T-helper 1 cell treated with Interleukin-12 subunit alpha and Interleukin-12 subunit beta and Interleukin-4 antibody, amounts not matched to agents 30 ng/mL and 1 ng/mL, for 36 hours (primary cell): Measurements from ENCODE around the gene OSBPL3. TPM values are rescaled to one million over a fixed set of nuclear protein-coding genes. Genes with fewer than 3 reads are reported as not detected.

Experiments
- intact Hi-C: fragments of 100-400 bp; cut with micrococcal nuclease; formaldehyde crosslinking; loops from one replicate; pipeline ENCODE4 v1.15.1; 2024
- total RNA-seq: library from RNA; stranded (reverse); gene quantifications from 2 replicates; pipeline ENCODE4 v1.2.3, GENCODE V29; 2022

The OSBPL3 gene
- total RNA-seq, 1 donor from 2014 or later, result 74.0 TPM

- intact Hi-C loops, result no loop called here
Measured at GRCh38 chr7:24923172-24923865, 56.7 kb downstream of the OSBPL3 start.

- intact Hi-C loops, result no loop called here
Measured at GRCh38 chr7:24922099-24922773, 57.7 kb downstream of the OSBPL3 start.

- intact Hi-C loops, result loop anchor here (1.0 to 2.0 kb wide), 5 partner anchors 10 to 100 kb away; no protein-coding TSS in a partner anchor
Measured at GRCh38 chr7:24921362-24921679, 58.7 kb downstream of the OSBPL3 start.

GRCh38 chr7:24920451-24921361, 59.3 kb downstream of the OSBPL3 start:
- intact Hi-C loops, result loop anchor here (1.0 to 2.0 kb wide), 5 partner anchors 9 to 99 kb away; no protein-coding TSS in a partner anchor

GRCh38 chr7:24917510-24918239, 62.3 kb downstream of the OSBPL3 start:
- intact Hi-C loops, result no loop called here

- intact Hi-C loops, result no loop called here
Measured at GRCh38 chr7:24916463-24917040, 63.4 kb downstream of the OSBPL3 start.

- intact Hi-C loops, result no loop called here
Measured at GRCh38 chr7:24914465-24914859, 65.5 kb downstream of the OSBPL3 start.

GRCh38 chr7:24913801-24914464, 66.0 kb downstream of the OSBPL3 start:
- intact Hi-C loops, result no loop called here

GRCh38 chr7:24912874-24913514, 67.0 kb downstream of the OSBPL3 start:
- intact Hi-C loops, result no loop called here

GRCh38 chr7:24912424-24912823, 67.6 kb downstream of the OSBPL3 start:
- intact Hi-C loops, result no loop called here

- intact Hi-C loops, result loop anchor here (1.0 to 2.0 kb wide), 5 partner anchors 10 to 269 kb away; partner anchors contain the start of genes CYCS and OSBPL3
Measured at GRCh38 chr7:24911213-24911603, 68.8 kb downstream of the OSBPL3 start.

- intact Hi-C loops, result loop anchor here (1.0 to 2.0 kb wide), 5 partner anchors 11 to 270 kb away; partner anchors contain the start of genes CYCS and OSBPL3
Measured at GRCh38 chr7:24910551-24911212, 69.3 kb downstream of the OSBPL3 start.

GRCh38 chr7:24908727-24909126, 71.3 kb downstream of the OSBPL3 start:
- intact Hi-C loops, result loop anchor here (5.0 to 10.0 kb wide), 4 partner anchors 119 to 1384 kb away; partner anchors contain the start of genes GSDME, SNX10 and TRA2A

GRCh38 chr7:24908166-24908565, 71.8 kb downstream of the OSBPL3 start:
- intact Hi-C loops, result loop anchor here (5.0 to 10.0 kb wide), 4 partner anchors 119 to 1384 kb away; partner anchors contain the start of genes GSDME, SNX10 and TRA2A

- intact Hi-C loops, result loop anchor here (1.0 to 10.0 kb wide), 11 partner anchors 11 to 1385 kb away; partner anchors contain the start of genes GSDME, OSBPL3, PALS2 and SNX10
Measured at GRCh38 chr7:24907311-24907886, 72.6 kb downstream of the OSBPL3 start.

- intact Hi-C loops, result loop anchor here (2.0 to 10.0 kb wide), 6 partner anchors 17 to 1386 kb away; partner anchors contain the start of genes GSDME, PALS2, SNX10 and TRA2A
Measured at GRCh38 chr7:24905996-24906770, 73.8 kb downstream of the OSBPL3 start.

GRCh38 chr7:24903992-24904391, 76.0 kb downstream of the OSBPL3 start:
- intact Hi-C loops, result loop anchor here (10.0 kb wide), 1 partner anchor 1369 kb away; the partner anchor contains the start of gene TRA2A
